T-helper 2 cell treated with Interferon-gamma antibody and Interleukin-4, amounts not matched to agents 5 μg/mL and 100 μg/mL, for 36 hours (primary cell): ENCODE measurements around the gene NBEA.

Source experiments
- DNase-seq: peaks from one replicate; pipeline ENCODE4 v3.0.0; 2021; ENCODE audit warnings: low spot score
- H3K27ac Mint-ChIP-seq: one replicate; pipeline ENCODE4 v1.8.0; 2021; ENCODE audit warnings: mild to moderate bottlenecking, mixed read lengths
- H3K27me3 Mint-ChIP-seq: one replicate; pipeline ENCODE4 v1.8.0; 2021; ENCODE audit warnings: low read depth, mixed read lengths
- H3K36me3 Mint-ChIP-seq: one replicate; pipeline ENCODE4 v1.8.0; 2021; ENCODE audit warnings: low read depth, mixed read lengths
- H3K4me1 Mint-ChIP-seq: one replicate; pipeline ENCODE4 v1.8.0; 2021; ENCODE audit warnings: low read depth, mixed read lengths
- H3K4me3 Mint-ChIP-seq: one replicate; pipeline ENCODE4 v1.8.0; 2022; ENCODE audit warnings: mild to moderate bottlenecking, moderate library complexity, mixed read lengths
- H3K9me3 Mint-ChIP-seq: one replicate; pipeline ENCODE4 v1.8.0; 2021; ENCODE audit warnings: mixed read lengths

The NBEA gene

GRCh38 chr13:35714588-35715377, 772.7 kb downstream of the NBEA start:
- no peak overlapping the region for H3K4me3 Mint-ChIP-seq
- no peaks in the 10 kb centered on the region for H3K9me3 Mint-ChIP-seq
- H3K4me1 Mint-ChIP-seq = no peaks in the 10 kb centered on the region
- DNase-seq = no peak
- no peaks in the 10 kb centered on the region for H3K36me3 Mint-ChIP-seq
- H3K27me3 Mint-ChIP-seq = no peaks in the 10 kb centered on the region
- no peak overlapping the region for H3K27ac Mint-ChIP-seq

GRCh38 chr13:35716186-35716585, 774.1 kb downstream of the NBEA start:
- Mint-ChIP-seq H3K4me1 (peaks cover 3% of the 10 kb centered on the region), H3K4me3 (no peak overlapping the region), H3K9me3 (no peaks in the 10 kb centered on the region), H3K36me3 (no peaks in the 10 kb centered on the region), H3K27me3 (peaks cover under 1% of the 10 kb centered on the region), H3K27ac (no peak overlapping the region)
- no peak for DNase-seq

- no peak for DNase-seq
- Mint-ChIP-seq H3K27ac (no peak overlapping the region), H3K4me1 (peaks cover 3% of the 10 kb centered on the region), H3K9me3 (no peaks in the 10 kb centered on the region), H3K36me3 (no peaks in the 10 kb centered on the region), H3K4me3 (no peak overlapping the region), H3K27me3 (peaks cover 2% of the 10 kb centered on the region)
Observed at GRCh38 chr13:35716729-35717128, 774.7 kb downstream of the NBEA start.

GRCh38 chr13:35718084-35718483, 776.0 kb downstream of the NBEA start:
- no peak for DNase-seq
- Mint-ChIP-seq H3K4me1 (peaks cover 3% of the 10 kb centered on the region), H3K27ac (no peak overlapping the region), H3K27me3 (peaks cover 2% of the 10 kb centered on the region), H3K4me3 (no peak overlapping the region), H3K9me3 (no peaks in the 10 kb centered on the region), H3K36me3 (no peaks in the 10 kb centered on the region)

- Mint-ChIP-seq H3K27ac (no peak overlapping the region), H3K4me3 (no peak overlapping the region), H3K27me3 (peaks cover 2% of the 10 kb centered on the region), H3K36me3 (no peaks in the 10 kb centered on the region), H3K4me1 (peaks cover 3% of the 10 kb centered on the region), H3K9me3 (no peaks in the 10 kb centered on the region)
- no peak for DNase-seq
Observed at GRCh38 chr13:35720290-35720689, 778.2 kb downstream of the NBEA start.

GRCh38 chr13:35720690-35721554, 778.9 kb downstream of the NBEA start:
- Mint-ChIP-seq H3K27me3 (peaks cover 2% of the 10 kb centered on the region), H3K36me3 (no peaks in the 10 kb centered on the region), H3K4me3 (no peak overlapping the region), H3K4me1 (peaks cover 3% of the 10 kb centered on the region), H3K27ac (no peak overlapping the region), H3K9me3 (no peaks in the 10 kb centered on the region)
- peak; percentile 7 for DNase-seq
